NCI-H1436 (cell line): Measurements from ENCODE around the gene FLT4.

Source experiments
- DNase-seq: peaks from one replicate; lab custom pipeline; 2025; lab: John Stamatoyannopoulos, UW

The FLT4 gene

DNA sequence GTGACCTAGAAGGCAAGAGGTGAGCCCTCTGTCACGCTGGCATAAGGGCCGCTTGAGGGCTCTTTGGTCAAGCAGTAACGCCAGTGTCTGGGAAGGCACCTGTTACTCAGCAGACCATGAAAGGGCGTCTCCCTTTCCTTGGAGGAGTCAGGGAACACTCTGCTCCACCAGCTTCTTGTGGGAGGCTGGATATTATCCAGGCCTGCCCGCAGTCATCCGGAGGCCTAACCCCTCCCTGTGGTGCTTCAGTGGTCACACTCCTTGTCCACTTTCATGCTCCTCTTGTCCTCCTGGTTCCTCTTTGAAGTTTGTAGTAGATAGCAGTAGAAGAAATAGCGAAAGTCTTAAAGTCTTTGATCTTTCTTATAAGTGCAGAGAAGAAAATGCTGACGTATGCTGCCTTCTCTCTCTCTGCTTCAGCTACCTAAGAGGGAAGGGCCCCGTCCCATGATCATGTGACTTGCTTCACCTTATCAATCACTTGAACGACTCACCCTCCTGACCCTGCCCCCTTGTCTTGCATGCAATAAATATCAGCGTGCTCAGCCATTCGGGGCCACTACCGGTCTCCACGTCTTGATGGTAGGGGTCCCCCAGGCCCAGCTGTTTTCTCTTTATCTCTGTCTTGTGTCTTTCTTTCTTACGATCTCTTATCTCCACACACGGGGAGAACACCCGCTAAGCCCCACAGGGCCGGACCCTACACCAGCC is 41.4 kb downstream of the FLT4 start:
- DNase-seq = no peak

DNA sequence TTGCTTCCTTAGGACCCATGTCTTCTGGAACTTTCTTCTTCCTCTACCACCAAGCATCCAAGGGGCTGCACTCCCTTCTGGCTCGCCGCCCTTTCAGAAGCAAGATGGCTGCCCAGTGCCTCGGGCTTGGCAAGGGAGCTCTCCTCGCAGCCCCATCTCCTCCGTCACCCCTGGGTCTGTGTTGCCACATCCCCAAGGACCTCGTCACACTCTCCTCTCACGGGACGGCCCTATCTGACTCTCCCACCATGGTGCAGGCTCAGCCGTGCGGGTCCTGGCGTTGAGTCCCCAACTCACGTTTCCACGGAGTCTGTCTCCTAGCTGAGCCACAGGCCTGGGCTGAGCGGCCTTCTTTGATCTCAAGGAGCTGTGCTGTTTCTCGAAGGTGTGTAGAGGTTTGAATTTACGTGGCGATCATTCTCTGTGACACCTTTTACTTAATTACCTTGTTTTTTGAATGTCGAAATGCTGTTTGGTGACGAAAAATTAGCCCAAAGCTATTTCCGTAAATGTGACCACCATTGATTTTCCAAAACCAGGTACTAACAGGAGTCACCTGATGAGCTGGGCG is 43.1 kb downstream of the FLT4 start:
- no peak for DNase-seq

DNA sequence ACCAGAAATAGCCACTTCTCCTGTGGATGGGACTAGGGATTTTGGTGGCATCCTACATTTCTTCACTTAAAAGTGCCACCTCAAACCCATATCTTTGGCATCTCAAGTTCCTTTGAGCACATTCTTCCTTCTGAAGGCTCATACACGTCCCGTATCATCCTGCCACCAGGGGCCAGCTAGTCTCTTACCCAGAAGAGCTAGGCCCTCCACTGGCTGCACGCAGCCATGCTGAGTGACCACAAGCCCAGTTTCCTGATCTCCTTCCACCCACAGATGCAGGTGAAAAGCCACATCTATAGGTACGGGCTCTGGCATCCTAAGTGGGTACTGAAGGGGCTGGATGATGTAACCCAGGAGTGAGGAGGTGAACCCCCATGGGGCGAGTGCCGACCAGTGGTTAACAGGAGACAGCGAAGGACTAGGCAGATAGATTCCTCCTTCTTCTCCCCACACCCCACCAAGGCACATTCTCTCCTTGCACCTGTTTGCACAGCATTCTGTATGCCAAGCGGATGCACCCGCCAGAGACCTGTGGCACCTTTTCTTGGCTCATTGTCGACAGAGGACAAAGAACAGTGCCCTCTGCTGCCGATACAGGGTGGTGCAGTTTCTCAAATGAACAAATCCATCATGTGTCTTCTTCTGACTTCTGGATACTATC is 43.7 kb downstream of the FLT4 start:
- peak; percentile 11 for DNase-seq

DNA sequence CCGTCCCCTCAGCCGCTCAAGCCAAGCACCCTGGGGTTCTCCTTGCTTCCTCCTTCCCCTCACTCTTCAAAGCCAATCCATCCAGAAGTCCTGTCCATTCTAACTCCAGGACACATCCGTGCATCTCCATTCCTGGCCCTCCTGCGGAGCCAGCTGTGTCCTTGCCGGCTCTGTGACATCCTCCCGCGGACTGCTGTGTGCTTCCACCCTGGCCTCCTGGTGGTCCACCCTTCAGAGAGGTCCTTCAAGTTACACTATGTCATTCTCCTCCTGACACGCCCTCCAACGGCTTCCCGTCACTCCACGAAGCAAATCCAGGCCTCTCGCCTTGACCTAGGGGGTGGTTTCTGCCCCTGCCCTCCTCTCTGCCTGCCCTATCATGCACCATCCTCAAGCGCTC is 45.1 kb downstream of the FLT4 start:
- no peak for DNase-seq

DNA sequence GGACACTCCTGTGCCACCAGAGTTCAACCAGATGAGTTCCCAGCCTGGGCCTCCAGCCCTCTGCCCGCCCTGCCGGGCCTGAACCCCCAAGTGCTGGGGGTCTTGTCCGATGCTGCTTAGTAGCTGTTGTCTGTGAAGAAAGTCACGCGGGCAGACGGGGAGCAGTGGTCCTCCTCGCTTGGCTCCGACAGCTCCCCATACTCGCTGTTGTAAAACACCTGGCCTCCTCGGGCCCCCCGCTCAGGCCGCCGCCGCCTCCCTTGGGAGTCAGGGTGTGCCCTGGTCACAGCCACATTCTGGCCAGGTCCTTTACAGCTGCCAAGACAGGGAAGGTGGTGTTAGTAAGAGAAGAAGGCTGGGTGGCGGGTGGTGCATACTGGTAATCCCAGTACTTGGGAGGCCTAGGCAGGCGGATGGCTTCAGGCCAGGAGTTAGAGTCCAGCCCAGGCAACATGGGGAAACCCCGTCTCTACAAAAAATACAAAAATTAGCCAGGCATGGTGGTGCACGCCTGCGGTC is 46.3 kb downstream of the FLT4 start:
- DNase-seq = no peak

DNA sequence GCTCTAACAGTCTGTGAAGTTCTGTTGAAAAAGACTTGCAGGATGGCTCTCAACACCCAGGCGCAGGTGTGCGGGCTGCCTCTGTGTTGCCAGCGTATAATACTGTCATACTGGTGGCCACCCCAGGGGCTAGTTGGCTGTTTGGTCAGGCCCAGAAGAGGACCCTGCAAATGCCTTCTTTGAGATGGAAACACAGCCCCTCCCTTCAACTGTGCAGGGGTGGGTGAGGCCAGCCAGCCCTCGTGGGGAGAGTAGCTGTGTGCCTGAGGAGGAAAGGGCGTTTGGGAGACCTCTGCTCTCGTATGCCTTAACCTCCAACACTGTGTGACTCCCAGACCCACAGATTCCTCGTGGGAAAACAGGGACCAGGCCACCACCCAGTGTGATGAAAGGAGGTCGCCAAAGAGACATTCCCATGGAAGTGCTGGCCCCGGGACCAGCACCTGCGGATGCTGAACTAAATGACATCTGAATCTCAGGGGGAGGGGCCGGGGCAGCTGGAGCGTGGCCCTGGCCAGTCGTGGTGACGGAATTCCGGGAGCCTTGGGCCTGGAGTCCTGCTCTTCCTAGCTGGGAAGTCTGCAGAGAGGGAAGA is 46.8 kb downstream of the FLT4 start:
- DNase-seq = no peak

DNA sequence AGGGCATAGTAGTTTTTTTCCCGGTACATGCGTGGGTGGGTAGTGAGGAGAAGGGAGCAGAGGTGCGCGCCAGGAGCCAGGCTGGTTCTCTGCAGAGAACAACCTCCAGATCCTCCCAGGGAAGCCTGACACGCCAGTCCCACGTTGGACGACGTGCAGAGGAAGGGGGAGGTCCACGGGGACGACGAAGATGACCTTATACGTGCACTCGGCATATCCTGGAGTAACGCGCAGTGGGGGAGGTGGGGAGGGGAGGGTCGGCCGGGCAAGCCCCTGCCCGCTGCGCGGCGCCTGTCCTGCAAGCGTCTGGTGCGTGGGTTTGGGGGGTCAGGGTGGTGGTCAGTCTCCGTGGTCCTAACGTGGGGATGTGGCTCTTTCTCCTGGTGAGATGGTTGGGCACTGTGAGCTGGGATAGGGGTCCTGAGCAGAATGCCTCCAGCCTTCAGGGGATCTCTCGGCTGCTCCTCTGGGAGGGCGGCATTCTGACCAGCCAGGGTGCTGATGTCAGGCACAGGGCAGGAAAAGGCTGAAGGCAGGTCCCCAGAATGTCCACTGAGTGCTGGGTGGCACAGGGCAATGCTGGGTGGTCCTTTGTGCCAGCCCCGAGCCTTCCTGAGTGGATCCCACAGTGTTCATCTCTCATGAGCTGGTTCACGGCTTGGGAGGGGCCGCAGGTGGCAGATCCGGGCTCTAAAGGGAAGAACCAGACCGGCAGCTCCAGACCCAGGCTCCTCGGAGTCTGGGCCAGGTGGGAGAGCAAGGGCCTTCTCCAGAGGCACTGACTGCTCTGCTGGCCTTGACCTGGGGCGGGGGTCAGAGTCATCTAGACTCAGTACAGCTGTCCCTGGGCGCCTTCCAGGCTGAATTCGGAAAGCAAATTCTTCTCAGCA is 47.6 kb downstream of the FLT4 start:
- DNase-seq = no peak

DNA sequence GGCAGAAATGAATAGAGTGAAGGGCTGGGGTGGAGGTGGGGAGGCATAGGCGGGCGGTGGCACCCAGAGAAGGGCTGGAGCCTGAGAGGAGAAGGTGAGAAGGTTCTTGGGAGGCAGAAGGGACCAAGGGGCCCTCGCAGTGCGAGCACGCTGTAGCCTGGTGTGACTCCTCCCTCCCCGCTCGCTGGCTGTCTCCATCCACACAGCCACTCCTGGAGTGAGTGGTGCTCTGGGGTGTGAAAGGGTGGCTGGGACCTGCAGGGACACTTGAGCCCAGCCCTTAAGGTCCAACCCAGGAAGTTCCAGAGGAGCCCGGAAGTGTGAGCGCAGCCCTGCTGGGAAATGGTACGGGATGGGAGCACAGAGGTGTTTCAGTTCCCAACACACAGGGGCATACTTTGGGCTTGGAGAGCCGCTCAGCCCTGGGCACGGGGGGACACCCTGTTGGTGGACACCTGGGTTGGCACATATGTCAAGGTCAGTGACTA is 48.8 kb downstream of the FLT4 start:
- DNase-seq = no peak

DNA sequence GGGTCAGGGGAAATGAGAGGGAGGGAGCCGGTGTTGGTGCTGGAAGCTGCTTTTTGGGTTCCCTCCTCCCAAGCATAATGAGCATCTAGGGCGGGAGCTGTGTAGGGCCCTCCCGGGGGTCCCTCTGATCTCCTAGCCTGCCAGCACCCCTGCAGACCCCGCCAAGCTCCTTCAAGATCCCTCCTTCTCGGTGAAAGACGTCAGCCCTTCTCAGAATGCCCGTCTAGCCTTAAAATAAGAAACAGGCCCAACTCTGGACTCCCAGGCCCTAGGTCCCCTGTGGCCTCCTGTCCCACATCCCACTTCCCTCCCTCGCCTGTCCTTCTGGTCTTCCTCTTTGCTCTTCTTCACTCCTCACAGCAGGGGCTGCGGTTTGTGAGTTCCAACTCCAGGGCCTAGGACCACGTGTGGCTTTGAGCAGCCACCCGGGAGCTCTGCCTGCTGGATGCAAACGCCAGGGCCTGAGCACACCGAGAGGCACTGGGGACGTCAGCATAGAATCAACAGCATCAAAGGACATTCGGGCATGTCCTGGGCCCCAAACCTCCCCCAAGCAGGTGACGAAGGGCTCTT is 49.3 kb downstream of the FLT4 start:
- DNase-seq = no peak

DNA sequence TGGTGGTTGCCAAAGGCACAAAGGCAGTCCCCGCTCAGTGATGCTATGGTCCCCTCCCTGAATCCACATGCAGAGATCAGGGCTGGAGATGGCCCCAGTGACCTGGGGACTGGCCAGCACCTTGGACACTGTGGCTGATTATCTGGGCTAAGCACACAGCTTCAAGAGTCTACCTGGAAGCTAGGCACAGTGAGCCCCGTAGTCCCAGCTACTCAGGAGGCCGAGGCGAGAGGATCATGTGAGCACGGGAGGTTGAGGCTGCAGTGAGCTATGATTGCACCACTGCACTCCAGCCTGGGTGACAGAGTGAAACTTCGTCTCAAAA is 49.8 kb downstream of the FLT4 start:
- DNase-seq = no peak

DNA sequence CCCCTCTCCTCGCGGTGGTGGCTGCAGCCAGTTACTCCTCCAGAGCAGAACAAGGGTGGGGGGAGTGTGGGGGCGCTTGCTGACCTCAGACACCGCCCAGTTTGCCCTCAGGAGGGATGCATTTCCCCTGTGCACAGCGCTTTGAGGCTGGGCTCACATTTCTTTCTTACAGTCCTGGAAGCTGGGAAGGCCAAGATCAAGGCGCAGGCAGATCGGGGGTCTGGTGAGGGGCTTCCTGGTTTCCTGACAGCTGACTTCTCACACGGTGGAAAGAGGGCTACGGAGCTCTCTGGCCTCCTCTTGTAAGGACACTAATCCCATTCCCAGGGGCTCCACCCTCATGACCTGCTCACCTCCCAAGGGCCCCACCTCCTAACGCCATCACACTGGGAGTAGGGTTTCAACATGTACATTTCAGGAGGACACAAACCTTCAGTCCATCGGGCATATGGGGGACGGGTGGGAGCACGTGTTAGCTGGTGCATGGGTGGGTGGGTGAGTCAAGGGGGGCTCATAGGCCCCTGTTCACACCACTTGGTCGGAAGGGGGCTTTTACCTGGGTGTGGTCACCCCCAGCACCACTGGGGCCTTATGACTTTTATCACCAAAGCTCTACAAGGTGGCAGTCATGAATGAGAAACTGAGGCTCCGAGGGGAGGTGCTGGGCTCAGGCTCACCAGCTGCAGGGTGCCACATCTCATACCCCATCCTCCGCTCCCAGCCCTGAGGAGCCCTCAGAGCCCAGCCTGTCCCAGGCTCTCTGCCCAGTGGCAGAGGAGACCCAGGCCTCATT is 50.4 kb downstream of the FLT4 start:
- DNase-seq = no peak

DNA sequence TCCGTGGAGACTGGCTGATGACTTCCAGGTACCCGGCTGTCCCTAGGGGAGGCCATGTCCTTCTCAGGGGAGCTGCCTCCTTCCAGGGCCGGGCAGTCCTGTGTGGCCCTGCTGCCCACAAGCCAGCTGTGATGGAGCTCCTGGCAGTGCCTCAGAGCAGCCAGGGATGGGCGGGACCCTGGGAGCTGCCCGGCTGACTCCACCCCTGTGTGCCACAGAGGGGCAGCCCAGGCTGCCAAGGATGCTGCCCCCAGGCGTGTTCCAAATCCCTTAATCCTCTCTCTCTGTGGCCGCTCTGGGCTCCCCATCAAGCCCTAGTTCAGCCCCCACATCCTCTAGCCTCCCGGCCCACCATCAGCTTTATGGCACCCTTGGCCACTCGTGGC is 51.1 kb downstream of the FLT4 start:
- no peak for DNase-seq

DNA sequence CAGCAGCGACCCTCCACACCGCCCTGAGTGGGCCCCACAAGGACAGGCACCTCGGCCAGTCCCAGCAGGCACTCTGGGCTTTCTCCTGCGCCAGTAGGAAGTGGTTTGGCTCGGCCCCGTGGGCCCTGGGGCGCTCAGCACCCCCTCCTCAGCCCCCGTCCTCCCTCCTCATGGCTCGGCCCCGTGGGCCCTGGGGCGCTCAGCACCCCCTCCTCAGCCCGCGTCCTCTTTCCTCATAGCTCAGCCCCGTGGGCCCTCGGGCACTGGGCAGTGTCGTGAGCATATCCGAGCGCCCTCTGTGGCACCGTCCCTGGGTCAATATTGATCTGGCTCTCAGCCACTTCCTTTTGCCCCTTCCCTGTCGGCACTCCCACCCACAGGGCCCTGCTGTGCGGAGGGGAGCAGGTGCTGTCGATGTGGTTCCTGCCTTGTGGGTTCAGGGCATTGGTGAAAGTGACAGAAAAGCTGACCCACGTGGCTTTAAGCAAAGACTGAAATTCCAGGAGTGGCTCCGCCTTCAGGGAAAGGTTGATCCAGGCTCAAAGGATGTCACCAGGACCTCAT is 52.6 kb downstream of the FLT4 start:
- DNase-seq = no peak

DNA sequence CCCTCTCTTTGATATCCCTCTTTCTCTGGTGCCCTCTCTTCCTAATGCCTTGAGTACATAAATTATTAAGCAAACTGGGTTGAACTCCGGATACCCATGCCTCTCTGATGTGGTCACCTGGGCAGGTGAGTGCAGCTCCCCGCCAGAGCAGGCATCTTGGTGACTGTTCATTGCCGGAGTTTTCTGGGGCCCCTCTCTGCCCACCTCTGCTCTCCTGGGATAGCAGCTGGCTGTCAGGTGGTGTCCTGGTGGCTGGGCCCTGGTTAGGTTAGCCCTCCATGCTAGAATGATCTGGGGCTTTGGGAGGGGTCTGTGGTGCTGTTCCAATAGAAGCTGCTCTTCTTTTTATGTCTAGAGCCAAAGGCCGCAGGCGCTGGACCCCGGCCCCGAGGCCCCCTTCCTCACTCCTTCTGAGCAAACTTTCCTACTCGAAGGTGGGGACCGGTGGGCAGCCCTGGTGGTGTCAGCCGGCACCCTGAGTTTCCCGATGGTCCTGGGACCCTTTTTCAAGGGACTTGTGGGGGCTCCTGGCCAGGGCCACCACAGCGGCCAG is 53.2 kb downstream of the FLT4 start:
- no peak for DNase-seq

DNA sequence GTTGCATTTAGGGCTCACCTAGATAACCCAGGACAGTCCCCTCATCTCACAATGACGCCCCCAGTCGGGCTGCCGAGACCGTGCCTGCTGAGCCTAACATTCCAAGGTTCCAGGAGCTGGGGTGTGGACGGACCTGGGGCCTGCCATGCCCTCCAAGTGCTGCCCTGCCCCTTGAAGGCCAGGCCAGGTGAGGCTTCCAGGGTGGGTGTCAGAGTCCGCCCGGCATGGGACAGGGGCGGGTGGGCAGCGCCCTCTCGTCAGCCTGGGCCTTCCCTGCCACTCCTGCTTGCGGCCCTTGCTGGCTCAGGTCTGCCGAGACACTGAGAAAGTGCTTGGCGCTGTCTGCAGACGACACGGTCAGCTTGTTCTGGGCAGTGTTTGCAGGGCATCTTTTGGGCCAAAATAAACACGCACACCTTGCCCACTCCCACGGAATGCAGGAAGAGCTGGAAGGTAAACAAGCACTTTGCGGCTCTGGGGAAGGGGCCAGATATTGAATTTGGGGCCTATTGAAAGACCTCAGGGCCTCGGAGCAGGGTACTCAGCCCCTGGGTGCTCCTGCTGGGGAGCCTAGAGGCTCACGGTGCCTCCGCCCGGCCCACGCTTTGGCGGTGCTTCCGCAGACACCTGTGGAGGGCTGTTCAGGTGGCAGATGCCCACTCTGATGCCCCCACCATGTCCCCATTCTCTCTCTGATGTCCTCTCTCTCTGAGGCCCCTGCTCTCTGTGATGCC is 53.9 kb downstream of the FLT4 start:
- DNase-seq = no peak

DNA sequence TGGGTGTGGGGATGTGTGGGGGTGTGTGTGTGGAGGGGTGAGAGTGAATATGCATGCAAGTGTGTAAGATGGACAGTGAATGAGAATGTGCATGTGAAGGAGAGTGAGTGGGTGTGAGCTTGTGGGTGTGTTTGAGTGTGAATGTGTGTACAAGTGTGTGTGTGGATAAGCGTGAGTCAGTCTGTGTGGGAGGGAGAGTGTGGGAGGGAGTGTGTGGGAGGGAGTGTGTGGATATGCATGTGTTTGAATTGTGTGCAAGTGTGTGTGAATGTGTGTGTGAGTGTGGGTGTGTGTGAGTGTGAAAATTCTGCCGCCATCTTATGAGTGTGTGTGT is 54.4 kb downstream of the FLT4 start:
- DNase-seq = no peak

DNA sequence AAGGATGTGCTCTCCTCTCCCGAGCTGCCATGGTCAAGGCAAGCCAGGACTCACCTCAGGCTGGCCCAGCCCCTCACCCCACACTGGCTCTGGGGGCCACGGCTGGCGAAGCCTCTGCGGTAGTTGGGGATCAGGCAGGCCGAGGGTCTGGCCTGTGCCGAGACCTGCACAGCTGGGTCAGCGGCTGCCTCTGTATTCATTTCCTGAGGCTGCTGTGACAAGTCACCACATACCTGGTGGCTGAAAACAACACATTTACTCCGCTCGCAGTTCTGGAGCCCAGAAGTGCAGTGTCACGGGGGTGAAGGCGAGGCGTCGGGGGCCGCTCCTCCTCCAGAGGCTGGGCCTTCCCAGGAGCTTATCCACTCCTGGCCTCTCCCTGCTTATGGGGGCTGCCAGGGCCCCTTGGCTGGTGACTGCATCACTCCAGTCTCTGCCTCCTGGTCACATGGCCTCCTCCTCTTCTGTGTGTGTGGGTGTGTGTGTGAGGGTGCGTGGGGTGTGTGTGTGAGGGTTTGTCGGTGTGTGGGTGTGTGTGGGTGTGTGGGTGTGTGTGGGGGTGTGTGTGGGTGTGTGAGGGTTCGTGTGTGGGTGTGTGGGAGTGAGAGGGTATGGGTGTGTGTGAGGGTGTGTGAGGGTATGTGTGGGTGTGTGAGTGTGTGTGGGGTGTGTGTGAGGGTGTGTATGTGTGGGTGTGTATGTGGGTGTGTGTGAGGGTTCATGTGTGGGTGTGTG is 54.9 kb downstream of the FLT4 start:
- DNase-seq = no peak

DNA sequence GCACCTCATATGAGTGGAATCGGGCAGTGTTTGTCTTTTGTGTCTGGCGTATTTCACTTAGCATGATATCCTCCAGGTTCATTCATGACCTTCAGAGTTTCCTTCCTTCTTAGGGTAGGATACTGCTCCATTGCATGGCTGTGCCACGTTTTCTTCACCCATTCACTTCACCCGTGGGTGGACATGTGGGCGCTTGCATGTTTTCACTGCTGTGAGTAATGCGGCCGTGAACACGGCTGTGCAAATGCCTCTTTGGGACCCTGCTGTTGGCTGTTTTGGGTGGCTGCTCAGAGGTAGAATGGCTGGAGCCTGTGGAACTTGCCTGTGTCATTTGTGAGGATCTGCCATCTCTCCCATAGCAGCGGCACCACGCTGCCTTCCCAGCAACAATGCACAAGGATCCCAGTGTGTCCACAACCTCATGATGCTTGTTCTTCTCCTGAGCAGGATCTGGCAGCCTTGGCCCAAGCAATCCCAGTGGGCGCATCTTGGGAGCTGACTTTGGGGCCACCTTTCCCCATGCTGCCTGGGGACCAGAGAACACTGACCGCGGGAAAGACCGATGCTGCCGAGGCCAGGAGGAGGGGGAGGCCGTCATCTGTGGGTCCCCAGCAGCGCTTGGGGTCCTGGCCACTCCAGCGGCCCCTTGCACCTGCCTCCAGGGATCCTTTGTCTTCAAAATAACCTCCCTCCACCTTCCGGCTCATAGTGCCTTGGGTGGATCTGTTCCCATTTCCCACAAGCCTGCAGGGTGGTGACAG is 55.8 kb downstream of the FLT4 start:
- DNase-seq = no peak
